ENCODE data around the gene KANSL3. TPM values are rescaled to one million over a fixed set of nuclear protein-coding genes. Genes with fewer than 3 reads are reported as not detected.
"Not testable (repeated sequence)": the region's sequence is repeated elsewhere in the genome, so short reads cannot be mapped to it uniquely, and the experiment has no call there.

KANSL3 gene
- total RNA-seq, 2 experiments from 2014 or later: 54.4 to 61.8 TPM

GRCh38 chr2:96669539-96670215 is 31.6 kb upstream of the KANSL3 start:
- Mint-ChIP-seq H3K9me3 (no peaks in the 10 kb centered on the region), H3K27me3 (no peaks in the 10 kb centered on the region), H3K36me3 (ENCODE audit: low read depth) (no peaks in the 10 kb centered on the region), H3K4me1 (ENCODE audit: low read depth) (no peaks in the 10 kb centered on the region), H3K27ac (no peak overlapping the region), H3K4me3 (no peak overlapping the region)
- no peak for TF ChIP-seq CTCF (IDR thresholded peaks at IDR 0.05)
- ChIA-PET CTCF (no interaction called here), POLR2A (no interaction called here)
- no peak for DNase-seq
- no peak for ATAC-seq (ENCODE audit: poor library complexity)
- H3K9me3 ChIP-seq (ENCODE audit: control insufficient read depth in 1 of 2, insufficient read depth in 1 of 2, low read length in 2 of 2): no peaks in the 10 kb centered on the region
- no peaks in the 10 kb centered on the region for H3K27me3 ChIP-seq (ENCODE audit: control insufficient read depth in 1 of 2, insufficient read depth in 2 of 2, low read length in 2 of 2)
- no peaks in the 10 kb centered on the region for H3K4me1 ChIP-seq (ENCODE audit: insufficient read depth, low read length)
- no peak overlapping the region for H3K4me3 ChIP-seq (ENCODE audit: low read length)
- H3K36me3 ChIP-seq (ENCODE audit: insufficient read depth, low read length): no peaks in the 10 kb centered on the region
- intact Hi-C loops (cut with DNase I, micrococcal nuclease): no loop called here
- H3K27ac ChIP-seq (ENCODE audit: low read depth in 1 of 2, low read length in 2 of 2): no peak overlapping the region

- no peaks in the 10 kb centered on the region for H3K4me1 ChIP-seq (ENCODE audit: insufficient read depth, low read length)
- H3K36me3 ChIP-seq (ENCODE audit: insufficient read depth, low read length): no peaks in the 10 kb centered on the region
- no peak for ATAC-seq (ENCODE audit: poor library complexity)
- Mint-ChIP-seq H3K27me3 (no peaks in the 10 kb centered on the region), H3K4me1 (ENCODE audit: low read depth) (no peaks in the 10 kb centered on the region), H3K27ac (no peak overlapping the region), H3K9me3 (peaks cover 3% of the 10 kb centered on the region), H3K4me3 (no peak overlapping the region), H3K36me3 (ENCODE audit: low read depth) (no peaks in the 10 kb centered on the region)
- POLR2A ChIA-PET: no interaction called here
- CTCF ChIA-PET: no interaction called here
- H3K9me3 ChIP-seq (ENCODE audit: control insufficient read depth in 1 of 2, insufficient read depth in 1 of 2, low read length in 2 of 2): no peaks in the 10 kb centered on the region
- intact Hi-C loops (cut with DNase I, micrococcal nuclease): no loop called here
- no peak for DNase-seq
- H3K27ac ChIP-seq (ENCODE audit: low read depth in 1 of 2, low read length in 2 of 2): no peak overlapping the region
- TF ChIP-seq CTCF (IDR thresholded peaks at IDR 0.05): no peak
- H3K4me3 ChIP-seq (ENCODE audit: low read length): no peak overlapping the region
- H3K27me3 ChIP-seq (ENCODE audit: control insufficient read depth in 1 of 2, insufficient read depth in 2 of 2, low read length in 2 of 2): no peaks in the 10 kb centered on the region
Observed at GRCh38 chr2:96668771-96669170, 30.7 kb upstream of the KANSL3 start.

DNA sequence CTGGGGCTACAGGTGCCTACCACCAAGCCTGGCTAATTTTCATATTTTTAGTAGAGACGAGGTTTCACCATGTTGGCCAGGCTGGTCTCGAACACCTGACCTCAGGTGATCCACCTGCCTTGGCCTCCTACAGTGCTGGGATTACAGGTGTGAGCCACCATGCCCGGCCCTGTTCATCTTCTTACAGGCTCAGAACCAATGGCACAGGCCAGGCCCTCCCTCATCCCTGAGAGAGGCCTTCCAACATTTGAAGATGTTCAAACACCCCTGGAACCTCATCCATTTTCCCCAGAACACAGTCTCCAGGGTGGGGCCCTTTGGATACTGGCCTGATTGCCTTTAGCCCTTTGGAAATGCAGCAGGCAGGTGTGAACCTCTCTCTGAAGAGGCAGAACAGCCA is 27.6 kb upstream of the KANSL3 start:
- H3K36me3 ChIP-seq (ENCODE audit: insufficient read depth, low read length); POLR2A ChIA-PET; H3K27me3 ChIP-seq (ENCODE audit: control insufficient read depth in 1 of 2, insufficient read depth in 2 of 2, low read length in 2 of 2); H3K4me1 Mint-ChIP-seq (ENCODE audit: low read depth); DNase-seq; ATAC-seq (ENCODE audit: poor library complexity); H3K27ac ChIP-seq (ENCODE audit: low read depth in 1 of 2, low read length in 2 of 2); H3K36me3 Mint-ChIP-seq (ENCODE audit: low read depth); H3K4me3 Mint-ChIP-seq; intact Hi-C loops (cut with DNase I, micrococcal nuclease); H3K9me3 Mint-ChIP-seq; CTCF ChIA-PET; H3K4me3 ChIP-seq (ENCODE audit: low read length); H3K9me3 ChIP-seq (ENCODE audit: control insufficient read depth in 1 of 2, insufficient read depth in 1 of 2, low read length in 2 of 2); H3K4me1 ChIP-seq (ENCODE audit: insufficient read depth, low read length); H3K27ac Mint-ChIP-seq; H3K27me3 Mint-ChIP-seq: not testable (repeated sequence)

DNA sequence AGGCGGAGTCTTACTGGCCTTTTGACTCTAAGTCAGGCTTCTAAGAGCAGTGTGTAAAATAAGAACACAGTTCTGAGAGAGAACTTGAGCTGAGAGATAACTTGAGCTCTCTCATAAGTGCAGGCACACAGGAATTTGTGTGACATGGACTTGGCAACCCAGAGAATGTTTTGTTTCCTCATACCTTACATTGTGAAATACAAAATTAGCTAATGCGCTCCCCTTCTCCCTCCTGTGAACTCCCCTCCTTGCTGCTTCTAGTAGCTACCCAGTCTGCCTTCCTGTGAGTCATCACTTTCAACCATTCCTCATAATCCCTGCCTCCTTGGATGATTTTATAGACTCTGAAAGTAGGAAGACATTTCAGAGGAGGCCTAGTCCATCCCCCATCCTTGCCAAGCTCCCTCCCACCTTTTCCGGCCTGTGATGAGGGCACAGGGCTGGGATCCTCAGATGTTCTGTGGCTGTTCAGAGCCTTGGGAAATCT is 27.0 kb upstream of the KANSL3 start:
- TF ChIP-seq CTCF (IDR thresholded peaks at IDR 0.05): no peak
- intact Hi-C loops (cut with DNase I, micrococcal nuclease): no loop called here
- Histone ChIP-seq H3K4me1 (ENCODE audit: insufficient read depth, low read length) (no peaks in the 10 kb centered on the region), H3K4me3 (ENCODE audit: low read length) (no peak overlapping the region), H3K27me3 (ENCODE audit: control insufficient read depth in 1 of 2, insufficient read depth in 2 of 2, low read length in 2 of 2) (no peaks in the 10 kb centered on the region), H3K36me3 (ENCODE audit: insufficient read depth, low read length) (no peaks in the 10 kb centered on the region), H3K27ac (ENCODE audit: low read depth in 1 of 2, low read length in 2 of 2) (no peak overlapping the region), H3K9me3 (ENCODE audit: control insufficient read depth in 1 of 2, insufficient read depth in 1 of 2, low read length in 2 of 2) (no peaks in the 10 kb centered on the region)
- POLR2A ChIA-PET: no interaction called here
- DNase-seq (peak in 2 of 14 experiments; percentile 47 to 61), ATAC-seq (ENCODE audit: poor library complexity) (no peak)
- no peaks in the 10 kb centered on the region for H3K4me1 Mint-ChIP-seq (ENCODE audit: low read depth)
- no peaks in the 10 kb centered on the region for H3K36me3 Mint-ChIP-seq (ENCODE audit: low read depth)
- peaks cover 3% of the 10 kb centered on the region for H3K27me3 Mint-ChIP-seq
- H3K4me3 Mint-ChIP-seq: no peak overlapping the region
- H3K27ac Mint-ChIP-seq: no peak overlapping the region
- CTCF ChIA-PET: no interaction called here
- H3K9me3 Mint-ChIP-seq: peaks cover 3% of the 10 kb centered on the region
